HG02870 (cell line): Measurements from ENCODE around the gene JAKMIP1.

Experiments
- ATAC-seq: cut with Tn5 transposase; IDR thresholded peaks from one replicate; pipeline ENCODE4 v1.9.1; 2021; ENCODE audit warnings: mild to moderate bottlenecking, moderate library complexity; ENCODE audit not compliant: unreplicated experiment

Gene JAKMIP1

GRCh38 chr4:5976431-5976830 is 223.9 kb downstream of the JAKMIP1 start:
- ATAC-seq: no peak
